NCI-H446 treated with DMSO at 0.1 percent for 48 hours (cell line): Measurements from ENCODE around the gene LIAS.
A peak's percentile ranks its signal among the peaks of the same experiment; 100 is the strongest.
"Not testable (repeated sequence)": the region's sequence is repeated elsewhere in the genome, so short reads cannot be mapped to it uniquely, and the experiment has no call there.

Source experiments
- DNase-seq: peaks from one replicate; lab custom pipeline; 2025; lab: John Stamatoyannopoulos, UW

LIAS gene

DNA sequence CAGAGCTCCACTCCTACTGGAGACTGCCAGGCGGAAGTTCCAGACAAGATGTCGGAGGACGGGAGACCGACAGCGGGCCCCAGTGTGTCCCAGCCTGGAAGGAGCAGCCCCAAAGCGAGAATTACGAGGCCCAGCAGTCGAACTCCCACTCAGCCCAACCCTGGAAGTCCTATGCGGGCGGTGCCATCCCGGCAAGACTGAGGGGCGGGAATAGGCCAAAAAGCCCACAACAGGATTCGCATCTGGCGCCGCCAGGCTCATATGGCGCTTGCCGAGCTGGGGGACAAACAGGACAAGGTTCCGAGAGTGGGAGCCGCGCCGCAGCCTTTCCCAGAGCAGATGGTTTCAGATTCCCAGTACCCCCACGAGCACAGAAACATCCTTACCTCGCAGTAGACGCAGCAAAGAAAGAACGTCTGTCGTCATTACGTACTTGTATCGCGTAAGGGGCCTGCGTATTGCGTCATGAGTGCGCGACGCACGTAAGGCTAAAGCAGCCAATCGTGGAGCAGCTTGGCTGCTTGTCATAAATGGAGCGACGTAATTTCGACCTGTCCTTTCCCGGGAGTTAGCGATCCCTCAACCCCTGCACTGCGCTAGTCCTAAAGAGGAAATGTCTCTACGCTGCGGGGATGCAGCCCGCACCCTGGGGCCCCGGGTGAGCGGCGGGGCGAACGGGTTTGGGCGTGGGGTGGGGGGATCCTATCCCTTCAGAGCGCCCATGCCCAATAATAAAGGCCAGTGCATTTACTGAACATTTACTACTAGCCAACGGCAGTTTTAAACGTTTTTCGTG, at the start of gene LIAS, which contains the start of gene RPL9:
Gene LIAS (plus strand): TSS at position 552 of the 796 bp plus-strand sequence. CDS start 62 bp downstream, at position 614.
Gene RPL9 (minus strand): TSS at position 418 of the 796 bp plus-strand sequence. CDS start 483 bp downstream, outside the sequence.
- DNase-seq, result peak; percentile 95

DNA sequence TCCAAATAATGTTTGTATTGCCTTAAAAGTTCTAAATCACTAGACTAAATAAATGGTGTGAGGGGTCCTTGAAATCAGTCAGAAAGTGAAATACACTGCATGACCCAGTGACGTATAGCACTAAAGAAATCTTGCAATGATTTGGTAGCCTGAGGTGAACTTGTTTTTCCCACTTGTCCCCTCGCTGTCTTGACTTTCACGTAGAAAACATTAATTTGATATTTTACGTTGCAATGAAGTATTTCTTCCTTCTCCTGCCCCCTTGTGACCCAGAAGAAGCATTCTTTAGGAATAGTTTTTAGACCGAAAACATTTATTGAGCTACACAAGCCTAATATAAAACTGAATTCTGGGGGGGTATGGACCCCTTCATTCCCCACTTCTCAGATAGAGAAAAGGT, 48.4 kb upstream of the LIAS start:
- no peak for DNase-seq

DNA sequence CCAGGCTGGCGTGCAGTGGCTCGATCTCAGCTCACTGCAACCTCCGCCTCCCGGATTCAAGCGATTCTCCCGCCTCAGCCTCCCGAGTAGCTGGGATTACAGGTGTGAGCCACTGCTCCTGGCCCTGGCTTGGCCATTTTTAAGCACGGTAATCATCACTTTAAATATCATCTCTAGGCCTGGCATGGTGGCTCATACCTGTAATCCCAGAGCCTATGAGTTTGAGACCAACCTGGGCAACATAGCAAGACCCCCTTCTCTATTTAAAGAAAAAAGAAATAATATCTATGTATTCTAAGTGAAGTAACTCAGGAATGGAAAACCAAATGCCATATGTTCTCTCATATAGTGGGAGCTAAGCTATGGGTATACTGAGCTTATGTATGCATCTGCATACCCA, 47.3 kb upstream of the LIAS start:
- not testable (repeated sequence) for DNase-seq

DNA sequence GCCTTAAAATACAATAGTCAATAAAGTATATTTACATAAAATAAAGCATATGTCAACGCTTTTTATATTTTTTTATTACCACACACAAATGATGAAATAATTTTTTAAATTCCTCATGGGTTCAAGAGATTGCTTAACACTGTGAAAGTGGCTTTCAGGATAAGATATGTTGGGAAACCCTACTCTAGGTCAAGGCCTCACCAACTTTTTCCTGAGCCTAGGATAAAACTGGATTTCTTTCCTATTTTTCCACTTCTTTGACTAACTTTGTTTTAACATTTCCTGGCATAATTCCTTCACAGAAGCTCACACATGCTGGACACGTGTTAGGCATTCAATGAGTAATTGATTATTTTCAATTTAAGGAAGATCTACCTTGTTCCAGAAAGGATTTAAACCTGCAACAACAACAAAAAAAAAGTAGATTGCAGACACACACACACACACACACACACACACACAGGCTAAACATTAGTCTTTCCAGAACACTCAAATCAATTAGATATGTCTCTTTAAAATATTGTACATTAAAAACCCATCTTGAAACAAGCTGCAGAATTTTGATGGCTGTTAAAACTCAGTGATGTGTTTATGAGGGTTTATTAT, 43.1 kb upstream of the LIAS start:
- no peak for DNase-seq

DNA sequence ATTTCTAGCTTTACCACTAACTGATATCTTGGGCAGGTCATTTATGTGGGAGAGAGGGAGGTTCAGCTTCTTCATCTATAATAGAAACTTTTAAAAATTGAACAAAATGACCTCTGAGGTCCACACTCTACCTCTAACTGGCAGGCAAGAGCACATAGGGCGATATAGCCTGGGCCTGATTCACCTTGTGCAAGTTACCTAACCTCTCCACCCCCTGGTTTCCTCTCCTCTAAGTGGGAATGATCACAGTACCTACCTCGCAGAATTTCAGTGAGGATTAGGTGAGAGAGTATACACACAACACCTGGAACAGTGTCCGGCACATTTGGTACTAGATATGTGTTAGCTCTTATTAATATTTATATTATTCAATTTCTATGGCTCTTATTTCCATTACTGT, 36.6 kb upstream of the LIAS start:
- DNase-seq, result no peak

DNA sequence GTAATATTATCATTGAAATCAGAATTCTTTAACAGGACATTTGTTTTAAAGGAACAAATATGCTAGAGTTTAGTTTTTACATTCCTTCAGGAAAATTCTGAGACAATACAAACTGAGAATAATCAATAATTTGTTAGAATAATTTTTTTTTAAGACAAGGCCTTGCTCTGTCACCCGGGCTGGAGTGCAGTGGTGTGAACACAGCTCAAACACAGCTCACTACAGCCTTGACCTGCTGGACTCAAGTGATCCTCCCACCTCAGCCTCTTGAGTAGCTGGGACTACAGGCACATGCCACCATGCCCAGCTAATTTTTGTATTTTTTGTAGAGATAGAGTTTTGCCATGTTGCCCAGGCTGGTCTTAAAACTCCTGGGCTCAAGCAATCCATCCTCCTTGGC, 33.6 kb upstream of the LIAS start:
- DNase-seq, result not testable (repeated sequence)

DNA sequence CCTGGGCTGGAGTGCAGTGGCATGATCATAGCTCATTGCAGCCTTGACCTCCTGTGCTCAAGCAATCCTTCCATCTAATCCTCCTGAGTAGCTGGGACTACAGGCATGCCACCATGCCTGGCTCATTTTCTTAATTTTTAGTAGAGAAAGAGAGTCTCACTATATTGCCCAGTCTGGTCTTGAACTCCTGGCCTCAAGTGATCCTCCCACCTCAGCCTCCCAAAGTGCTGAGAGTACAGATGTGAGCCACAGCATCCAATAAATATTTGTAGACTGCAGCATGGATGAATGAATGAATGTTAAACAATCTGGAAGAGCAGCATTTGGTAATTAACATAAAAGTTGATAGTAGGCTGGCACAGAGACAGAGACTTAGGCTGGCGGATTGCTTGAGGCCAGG, 32.1 kb upstream of the LIAS start:
- no peak for DNase-seq

DNA sequence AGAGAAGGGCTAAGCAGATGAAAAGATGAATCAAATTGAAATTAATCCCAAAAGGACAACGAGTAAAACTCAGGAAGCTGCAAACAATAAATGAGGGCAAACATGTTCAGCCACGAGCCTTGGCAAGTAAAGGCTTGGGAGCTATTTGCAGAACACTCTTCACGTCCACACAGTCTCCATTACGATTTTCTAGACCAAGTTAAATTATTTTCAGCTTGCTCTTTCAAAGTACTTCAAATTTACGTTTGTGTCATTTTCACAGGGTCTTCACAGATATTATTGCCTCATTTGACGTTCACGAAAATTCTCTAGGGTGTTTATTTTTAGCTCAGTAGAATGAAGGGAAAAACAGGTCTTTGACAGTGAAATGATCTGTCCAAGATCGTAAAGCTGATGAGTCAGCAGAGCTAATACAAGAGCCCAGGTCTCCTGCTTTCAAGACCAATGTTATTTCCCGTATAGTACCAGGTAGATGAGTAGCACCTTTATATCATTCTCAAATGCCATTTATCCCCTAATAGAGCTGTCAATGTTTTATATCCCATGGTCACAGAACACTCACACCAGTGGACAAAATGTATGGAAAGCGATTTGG, 31.2 kb upstream of the LIAS start:
- no peak for DNase-seq

DNA sequence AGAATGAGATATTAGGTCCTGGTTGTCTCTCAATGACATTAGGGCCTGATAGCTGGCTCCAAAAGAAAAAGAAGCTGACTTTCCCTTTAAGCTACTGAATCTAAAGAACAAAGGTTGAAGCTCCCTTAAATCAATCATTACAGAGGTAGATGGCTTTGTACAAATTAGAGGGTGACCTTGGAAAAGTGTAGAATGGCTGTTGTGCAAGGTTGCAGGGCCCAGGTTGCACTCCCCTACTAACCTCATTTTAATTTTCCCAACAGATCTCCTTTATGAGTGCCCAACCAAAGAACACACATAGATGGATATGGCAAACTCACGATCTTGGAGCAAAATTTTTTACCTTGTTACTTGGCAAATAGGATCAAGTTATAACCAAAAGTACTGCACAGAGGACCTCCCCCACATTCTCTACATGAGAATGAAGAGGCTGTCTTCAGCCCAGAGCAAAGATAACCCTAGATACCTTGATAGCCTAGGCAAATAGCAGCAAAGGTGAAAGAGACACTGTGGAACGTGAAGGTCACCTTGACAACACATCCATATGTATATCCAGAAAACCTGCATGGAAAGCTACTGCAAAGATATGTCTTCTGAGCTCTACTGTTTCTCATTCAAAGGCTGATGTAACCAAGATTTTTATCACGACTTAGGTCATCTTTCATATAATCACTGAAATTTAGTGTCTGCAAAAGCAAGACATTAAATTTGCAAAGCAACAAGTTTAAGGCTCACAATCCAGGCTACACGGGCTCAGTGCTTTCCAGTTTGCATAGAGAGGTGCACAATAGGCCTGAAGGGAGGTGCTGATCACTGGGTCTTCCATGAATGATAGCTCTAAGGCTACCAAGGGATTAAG, 29.2 kb upstream of the LIAS start:
- DNase-seq, result no peak

DNA sequence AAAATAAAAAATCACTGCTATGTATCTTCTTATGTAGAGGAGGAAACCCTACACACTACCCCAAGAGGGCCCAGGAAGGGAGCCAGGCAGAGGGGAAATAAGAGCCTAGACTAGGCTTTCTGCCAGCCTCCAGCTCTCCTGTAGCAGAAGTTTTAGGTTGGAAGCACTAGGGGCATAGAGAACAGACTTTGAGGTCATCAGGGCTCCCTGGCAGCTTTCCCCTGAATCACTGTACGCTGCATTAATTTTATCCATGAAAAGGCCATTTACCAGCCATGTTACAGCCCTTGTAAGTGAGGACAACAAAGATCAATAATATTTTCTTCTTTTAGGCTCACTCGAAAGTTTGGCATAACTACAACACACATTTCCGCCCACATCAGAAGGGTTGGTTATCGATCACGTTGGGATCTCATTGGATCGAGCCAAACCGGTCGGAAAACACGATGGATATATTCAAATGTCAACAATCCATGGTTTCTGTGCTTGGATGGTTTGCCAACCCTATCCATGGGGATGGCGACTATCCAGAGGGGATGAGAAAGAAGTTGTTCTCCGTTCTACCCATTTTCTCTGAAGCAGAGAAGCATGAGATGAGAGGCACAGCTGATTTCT, 24.9 kb upstream of the LIAS start:
- DNase-seq, result peak; percentile 76

DNA sequence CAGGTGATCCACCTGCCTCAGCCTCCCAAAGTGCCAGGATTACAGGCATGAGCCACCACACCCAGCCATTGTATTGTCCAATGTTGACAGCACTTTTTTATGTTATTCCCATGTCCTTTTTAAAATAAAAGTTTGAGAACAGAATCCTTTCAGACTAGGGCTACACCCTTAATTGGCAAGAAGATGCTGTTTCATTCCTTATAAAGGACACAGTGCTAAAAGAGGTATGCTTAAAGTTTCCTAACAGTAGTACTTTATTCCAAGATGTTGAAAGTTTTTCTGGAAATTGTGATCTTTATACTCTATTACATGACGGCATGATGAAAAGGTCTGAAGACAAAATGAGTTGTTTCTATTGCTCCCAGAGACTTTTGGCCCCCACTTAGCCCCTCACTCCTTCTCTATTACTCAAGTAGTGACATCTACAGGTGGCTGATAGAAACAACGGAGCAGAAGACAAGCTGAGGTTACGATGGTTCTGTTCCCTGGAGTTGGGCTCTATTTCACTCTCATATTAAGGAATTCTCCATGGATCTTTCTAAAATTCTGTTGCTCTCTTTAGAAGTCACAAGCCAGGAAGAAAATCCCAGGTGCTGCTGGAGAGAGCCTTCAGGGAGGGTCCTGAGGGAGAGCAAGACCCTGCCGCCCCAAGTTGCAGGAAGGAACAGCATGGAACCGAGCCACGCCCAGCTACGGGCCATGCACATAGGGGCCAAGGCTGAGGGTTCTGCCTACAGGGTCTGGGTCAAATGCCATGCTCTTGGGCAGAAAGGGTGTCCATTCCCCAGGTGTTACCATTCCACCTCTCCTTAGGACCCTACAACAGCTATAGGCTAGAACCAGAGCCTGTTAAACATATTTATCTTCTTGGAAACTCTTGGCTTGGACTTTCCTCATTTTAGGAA, 22.9 kb upstream of the LIAS start:
- DNase-seq, result no peak

DNA sequence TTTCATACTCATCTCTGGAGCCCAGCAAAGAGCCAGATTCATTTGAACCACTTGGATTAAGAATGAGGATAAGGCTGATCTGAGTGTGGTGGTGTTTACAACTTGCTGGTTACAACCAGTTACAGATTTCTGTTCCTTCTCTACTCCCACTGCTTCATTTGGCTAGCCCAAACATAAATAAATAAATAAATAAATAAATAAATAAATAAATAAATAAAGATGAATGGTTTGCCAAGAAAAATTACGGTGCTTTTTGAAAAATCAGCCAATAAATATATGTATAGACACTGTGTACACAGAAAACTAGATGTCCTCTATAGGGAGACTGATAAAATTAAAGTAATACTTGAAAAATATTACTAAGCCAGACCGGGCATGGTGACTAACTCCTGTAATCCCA, 17.3 kb upstream of the LIAS start:
- no peak for DNase-seq

DNA sequence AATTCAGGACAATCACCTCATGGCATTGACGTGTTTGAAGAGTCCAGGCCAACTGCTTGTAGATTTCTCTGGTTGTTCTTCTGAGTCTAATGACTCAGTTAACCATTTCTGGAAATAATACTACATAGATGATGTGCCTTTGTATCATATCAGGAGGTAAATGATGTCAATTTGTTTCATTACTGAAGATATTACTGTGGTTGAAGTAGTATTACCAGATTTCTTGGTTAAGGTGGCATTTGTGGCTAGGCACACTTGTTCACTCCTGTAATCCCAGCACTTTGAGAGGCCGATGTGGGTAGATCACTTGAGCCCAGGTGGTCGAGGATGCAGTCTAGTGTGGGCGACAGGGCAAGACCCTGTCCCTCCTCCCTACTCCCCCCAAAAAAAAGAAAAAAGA, 15.9 kb upstream of the LIAS start:
- no peak for DNase-seq

DNA sequence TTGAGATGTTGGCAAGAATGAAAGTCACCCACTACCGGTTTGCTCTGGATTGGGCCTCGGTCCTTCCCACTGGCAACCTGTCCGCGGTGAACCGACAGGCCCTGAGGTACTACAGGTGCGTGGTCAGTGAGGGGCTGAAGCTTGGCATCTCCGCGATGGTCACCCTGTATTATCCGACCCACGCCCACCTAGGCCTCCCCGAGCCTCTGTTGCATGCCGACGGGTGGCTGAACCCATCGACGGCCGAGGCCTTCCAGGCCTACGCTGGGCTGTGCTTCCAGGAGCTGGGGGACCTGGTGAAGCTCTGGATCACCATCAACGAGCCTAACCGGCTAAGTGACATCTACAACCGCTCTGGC, 12.4 kb upstream of the LIAS start:
- no peak for DNase-seq

DNA sequence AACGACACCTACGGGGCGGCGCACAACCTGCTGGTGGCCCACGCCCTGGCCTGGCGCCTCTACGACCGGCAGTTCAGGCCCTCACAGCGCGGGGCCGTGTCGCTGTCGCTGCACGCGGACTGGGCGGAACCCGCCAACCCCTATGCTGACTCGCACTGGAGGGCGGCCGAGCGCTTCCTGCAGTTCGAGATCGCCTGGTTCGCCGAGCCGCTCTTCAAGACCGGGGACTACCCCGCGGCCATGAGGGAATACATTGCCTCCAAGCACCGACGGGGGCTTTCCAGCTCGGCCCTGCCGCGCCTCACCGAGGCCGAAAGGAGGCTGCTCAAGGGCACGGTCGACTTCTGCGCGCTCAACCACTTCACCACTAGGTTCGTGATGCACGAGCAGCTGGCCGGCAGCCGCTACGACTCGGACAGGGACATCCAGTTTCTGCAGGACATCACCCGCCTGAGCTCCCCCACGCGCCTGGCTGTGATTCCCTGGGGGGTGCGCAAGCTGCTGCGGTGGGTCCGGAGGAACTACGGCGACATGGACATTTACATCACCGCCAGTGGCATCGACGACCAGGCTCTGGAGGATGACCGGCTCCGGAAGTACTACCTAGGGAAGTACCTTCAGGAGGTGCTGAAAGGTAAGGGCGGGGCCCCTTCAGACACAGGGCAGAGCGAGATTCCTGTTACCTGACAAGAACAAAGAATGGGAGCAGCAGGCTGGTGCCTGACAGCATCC, 11.8 kb upstream of the LIAS start:
- DNase-seq, result no peak

DNA sequence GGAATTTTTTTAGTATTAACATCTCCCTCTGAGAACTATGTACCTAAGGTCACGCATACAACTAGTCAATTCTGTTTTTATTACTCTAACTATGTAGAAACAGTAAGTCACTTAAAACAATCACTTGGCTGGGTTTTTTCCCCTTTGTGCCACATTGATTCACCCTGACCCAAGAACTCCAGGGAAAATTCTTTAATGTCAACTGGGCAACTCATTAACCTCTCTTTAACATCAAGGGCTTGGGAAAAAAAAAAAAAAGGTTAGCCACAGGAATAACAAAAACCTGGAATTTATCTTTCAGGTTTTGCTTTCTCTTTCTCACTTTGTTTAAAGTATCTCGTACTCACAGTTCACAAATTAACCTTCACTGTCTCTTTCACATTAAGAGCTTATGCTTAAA, 8.2 kb upstream of the LIAS start:
- no peak for DNase-seq

DNA sequence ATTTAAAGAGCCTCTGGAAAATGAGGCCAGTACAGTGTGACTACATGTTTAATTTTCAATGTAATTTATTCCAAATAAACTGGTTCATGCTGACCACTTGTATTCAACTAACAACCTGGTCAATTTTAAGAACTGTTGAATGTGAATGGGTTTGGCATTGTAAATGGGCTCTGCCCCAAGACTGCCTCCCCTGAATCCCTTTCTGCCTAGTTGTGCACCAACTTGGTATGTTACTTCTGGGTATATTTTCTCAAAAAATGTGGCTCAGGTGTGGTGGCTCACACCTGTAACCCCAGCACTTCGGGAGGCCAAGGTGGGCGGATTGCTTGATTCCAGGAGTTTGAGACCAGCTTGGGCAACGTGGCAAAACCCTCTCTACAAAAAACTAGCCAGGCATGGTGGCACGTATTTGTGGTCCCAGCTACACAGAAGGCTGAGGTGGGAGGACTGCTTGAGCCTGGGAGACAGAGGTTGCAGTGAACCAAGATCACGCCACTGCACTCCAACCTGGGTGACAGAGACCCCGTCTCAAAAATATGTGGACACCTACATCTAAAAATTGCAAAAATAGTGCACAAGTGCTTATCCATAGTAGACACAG, 7.3 kb upstream of the LIAS start:
- no peak for DNase-seq

DNA sequence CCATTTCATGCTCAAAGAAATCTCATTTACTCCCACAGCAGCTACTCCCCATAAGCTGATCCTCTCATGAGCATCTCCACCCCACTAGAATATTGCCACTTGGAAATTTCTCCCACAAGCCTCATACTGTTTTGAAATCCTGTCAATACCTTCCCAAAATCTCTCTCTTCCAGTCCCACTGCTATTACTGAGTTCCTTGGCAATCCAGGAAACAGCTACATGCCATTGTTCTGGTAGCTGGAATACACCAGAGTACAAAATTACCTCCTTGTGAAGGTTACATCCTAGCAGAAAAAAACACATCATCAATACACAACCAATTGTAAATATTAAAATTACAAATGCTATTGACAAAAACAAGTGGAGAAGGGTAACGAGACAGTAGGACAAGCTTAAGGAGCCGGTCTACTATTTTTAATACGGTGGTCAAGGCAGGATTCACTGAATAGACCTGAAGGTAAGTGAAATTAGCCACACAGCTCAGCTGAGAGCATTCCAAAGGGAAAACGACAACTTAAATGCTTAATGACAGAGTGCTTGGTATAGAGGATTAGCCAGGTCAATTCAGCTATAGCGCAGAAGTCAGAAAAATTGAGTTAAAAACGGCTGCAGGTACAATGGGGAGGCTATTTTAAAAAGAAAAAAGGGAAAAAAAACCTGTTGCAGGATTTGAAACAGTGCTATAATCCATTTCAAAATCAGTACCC, 6.5 kb upstream of the LIAS start:
- DNase-seq, result no peak
